ENCODE data around the gene RELN.

Gene RELN

GRCh38 chr7:103990991-103991390, 1.5 kb upstream of the RELN start:
- DNase-seq (ENCODE audit: low read depth) = no peak

- DNase-seq (ENCODE audit: low read depth) = no peak
These were observed 618 bp upstream of the RELN start for GRCh38 chr7:103989785-103990767.

- no peak for DNase-seq (ENCODE audit: low read depth)
These were observed 824 bp downstream of the RELN start for GRCh38 chr7:103988468-103989199.

DNA sequence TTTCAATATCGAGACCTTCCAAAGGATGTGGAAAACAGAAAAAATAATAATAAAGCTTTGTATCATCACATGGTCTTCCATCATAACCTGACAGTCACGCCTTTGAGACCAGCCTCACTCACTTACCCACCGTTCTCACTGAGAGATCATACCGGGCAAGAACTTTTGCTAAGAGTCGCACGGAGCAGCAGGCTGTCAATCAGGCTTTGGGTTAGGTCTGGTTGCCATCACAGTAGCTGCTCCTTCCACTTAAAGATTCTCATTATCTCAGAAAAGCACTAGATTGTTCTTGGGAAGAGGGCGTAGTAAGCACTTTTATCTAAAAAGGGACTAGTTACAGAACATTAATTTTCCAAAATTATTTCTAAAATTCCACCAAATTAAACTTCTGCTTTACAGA, 2.0 kb downstream of the RELN start:
- no peak for DNase-seq (ENCODE audit: low read depth)

DNA sequence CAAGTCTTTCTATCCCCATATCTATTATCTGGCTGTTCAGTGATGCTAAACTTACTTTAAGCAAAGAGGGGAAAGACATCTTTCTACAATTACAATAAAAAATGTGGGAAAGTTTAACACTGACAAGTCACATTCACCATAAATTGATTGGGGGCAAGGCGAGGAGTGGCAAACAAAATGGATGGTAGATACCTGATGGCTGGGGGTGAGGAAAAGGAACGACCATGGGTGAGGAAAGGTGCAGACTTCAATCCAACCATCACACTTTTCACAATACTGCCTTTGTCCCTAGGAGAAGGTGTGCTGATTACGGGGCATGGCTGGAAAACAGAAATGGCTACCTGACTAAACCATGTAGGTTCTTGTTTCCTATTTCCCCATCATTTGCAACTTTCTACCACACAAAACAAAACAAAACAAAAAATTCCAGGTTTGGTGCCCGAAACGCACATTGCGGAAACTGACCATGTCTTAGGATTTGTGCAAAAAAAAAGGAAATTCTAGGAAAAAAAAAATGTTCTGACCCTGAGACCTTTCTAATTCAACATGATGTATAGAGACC, 3.8 kb downstream of the RELN start:
- DNase-seq (ENCODE audit: low read depth) = no peak

GRCh38 chr7:103984050-103984449, 5.4 kb downstream of the RELN start:
- DNase-seq (ENCODE audit: low read depth) = no peak

GRCh38 chr7:103983201-103983977, 6.1 kb downstream of the RELN start:
- no peak for DNase-seq (ENCODE audit: low read depth)

GRCh38 chr7:103981003-103981423, 8.4 kb downstream of the RELN start:
- DNase-seq (ENCODE audit: low read depth) = no peak

GRCh38 chr7:103972779-103973434, 16.6 kb downstream of the RELN start:
- no peak for DNase-seq (ENCODE audit: low read depth)

- no peak for DNase-seq (ENCODE audit: low read depth)
These were observed 22.1 kb downstream of the RELN start for GRCh38 chr7:103967401-103967800.

DNA sequence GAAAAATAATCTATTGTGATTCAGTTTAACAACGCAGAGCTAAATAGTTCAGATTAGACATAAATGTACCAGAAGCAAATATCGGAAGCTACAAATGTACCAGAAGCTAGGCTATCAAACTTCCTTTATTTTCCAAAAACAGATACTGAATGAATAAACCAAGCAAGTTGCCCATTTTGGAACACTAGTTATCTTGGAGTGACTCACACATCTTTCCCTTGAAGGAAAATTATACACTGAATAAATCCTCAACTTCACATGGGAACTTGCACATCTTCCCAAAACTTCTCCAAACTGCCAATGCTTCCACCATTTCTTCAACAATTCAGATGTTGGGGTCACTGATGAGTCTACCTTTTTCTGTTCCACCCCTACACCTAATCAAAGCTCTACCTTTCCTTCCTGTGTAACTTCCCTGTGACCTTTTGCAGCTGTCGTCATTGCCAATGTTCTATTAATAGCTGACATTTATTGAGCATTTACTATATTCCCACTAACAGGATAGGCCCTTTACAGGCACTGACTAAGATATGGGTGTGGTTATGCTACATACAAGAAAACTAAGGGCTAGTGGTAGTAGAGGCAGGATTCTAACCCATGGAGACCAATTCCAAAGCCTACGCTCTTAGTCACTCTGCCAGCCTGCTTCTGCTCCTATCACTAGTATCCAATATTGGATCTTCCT, 22.7 kb downstream of the RELN start:
- DNase-seq (ENCODE audit: low read depth) = no peak

GRCh38 chr7:103964269-103964668, 25.2 kb downstream of the RELN start:
- no peak for DNase-seq (ENCODE audit: low read depth)

- no peak for DNase-seq (ENCODE audit: low read depth)
These were observed 27.4 kb downstream of the RELN start for GRCh38 chr7:103962070-103962469.

- DNase-seq (ENCODE audit: low read depth) = no peak
These were observed 31.1 kb downstream of the RELN start for GRCh38 chr7:103958284-103958818.

- no peak for DNase-seq (ENCODE audit: low read depth)
These were observed 33.5 kb downstream of the RELN start for GRCh38 chr7:103955985-103956384.

DNA sequence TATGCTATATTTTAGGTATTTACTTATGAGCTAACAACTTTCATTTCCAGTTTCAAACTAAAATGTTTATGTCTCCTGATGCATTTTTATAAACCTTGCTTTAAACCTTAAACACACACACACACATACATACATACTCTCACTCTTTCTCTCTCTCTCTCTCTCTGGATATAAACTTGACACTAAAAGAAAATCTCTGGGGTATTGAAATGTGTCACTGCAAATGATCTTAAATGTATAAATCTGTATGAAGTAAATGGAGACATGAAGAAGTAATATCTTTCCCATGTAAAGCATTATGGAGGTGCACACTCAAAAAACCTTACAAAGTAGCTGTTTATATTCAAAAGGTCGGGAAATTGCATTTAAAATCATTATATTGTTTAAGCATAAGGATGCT, 37.0 kb downstream of the RELN start:
- DNase-seq (ENCODE audit: low read depth) = no peak

GRCh38 chr7:103951311-103951710, 38.1 kb downstream of the RELN start:
- DNase-seq (ENCODE audit: low read depth) = no peak

GRCh38 chr7:103949374-103949773, 40.1 kb downstream of the RELN start:
- DNase-seq (ENCODE audit: low read depth) = no peak

GRCh38 chr7:103947026-103947655, 42.3 kb downstream of the RELN start:
- no peak for DNase-seq (ENCODE audit: low read depth)

All from stromal cell of bone marrow (primary cell).